Thoracic aorta (tissue), 2 donors: ENCODE results near the gene MRGPRF. TPM values are rescaled to one million over a fixed set of nuclear protein-coding genes. Genes with fewer than 3 reads are reported as not detected.

Source experiments
- ATAC-seq: fragments of 150-250 bp; one replicate; pipeline ENCODE4 v1.8.0; 2017; ENCODE audit warnings: low read depth; ENCODE audit not compliant: insufficient number of reproducible peaks, low FRiP score
- DNase-seq: peaks from one replicate; pipeline ENCODE4 v3.0.0-alpha.2; 2020; ENCODE audit warnings: low spot score
- H3K27ac ChIP-seq, 2 donors: fragments of 200-600 bp; sonication (generic); 1 replicate in 1 of 2; 2 replicates in 1 of 2; pipeline ENCODE4 v1.5.1; 2016; ENCODE audit warnings: mild to moderate bottlenecking in 2 of 2, moderate library complexity in 2 of 2
- H3K27me3 ChIP-seq: fragments of 200-600 bp; sonication (generic); replicated peaks from 2 replicates; pipeline ENCODE4 v1.6.0; 2016; ENCODE audit warnings: mild to moderate bottlenecking; ENCODE audit not compliant: insufficient read depth
- H3K36me3 ChIP-seq: fragments of 200-600 bp; sonication (generic); one replicate; pipeline ENCODE4 v1.5.1; 2016
- H3K4me1 ChIP-seq, 2 donors: fragments of 200-600 bp; sonication (generic); 1 replicate in 1 of 2; 2 replicates in 1 of 2; pipeline versions ENCODE4 v1.5.1 to v1.6.0; 2016; ENCODE audit warnings: low read depth in 2 of 2, mild to moderate bottlenecking in 1 of 2; ENCODE audit not compliant: control insufficient read depth in 1 of 2
- H3K4me3 ChIP-seq: fragments of 200-600 bp; sonication (generic); 2 replicates; pipeline ENCODE4 v1.5.1; 2016; ENCODE audit warnings: mild to moderate bottlenecking
- H3K9me3 ChIP-seq: fragments of 200-600 bp; sonication (generic); 2 replicates; pipeline ENCODE4 v1.5.1; 2016
- CTCF ChIP-seq: fragments of 200-600 bp; sonication (generic); IDR thresholded peaks from one replicate; pipeline ENCODE4 v1.5.1; 2019; ENCODE audit warnings: antibody characterized with exemption
- total RNA-seq, 2 donors: library from RNA; depleted of rRNA; stranded (reverse); fragments of >200 nt; gene quantifications; one replicate each; pipeline versions ENCODE4 v1.1.0 to v1.2.3, GENCODE V29; 2016

Gene MRGPRF
- total RNA-seq, 2 donors from 2014 or later = 67.5 to 171 TPM

GRCh38 chr11:69059985-69060384 is 46.9 kb upstream of the MRGPRF start:
- DNase-seq = no peak
- H3K27me3 ChIP-seq = no peaks in the 10 kb centered on the region
- no peak for ATAC-seq
- peaks cover 4 to 8% of the 10 kb centered on the region in 2 donors for H3K4me1 ChIP-seq
- H3K9me3 ChIP-seq = no peaks in the 10 kb centered on the region
- no peak overlapping the region for H3K4me3 ChIP-seq
- H3K36me3 ChIP-seq = peaks cover 36% of the 10 kb centered on the region
- no peak for TF ChIP-seq CTCF
- H3K27ac ChIP-seq = no peak overlapping the region

GRCh38 chr11:69059429-69059828 is 46.4 kb upstream of the MRGPRF start:
- H3K4me1 ChIP-seq = peaks cover 4 to 8% of the 10 kb centered on the region in 2 donors
- H3K36me3 ChIP-seq = peaks cover 36% of the 10 kb centered on the region
- TF ChIP-seq CTCF = no peak
- DNase-seq (no peak), ATAC-seq (no peak)
- no peak overlapping the region for H3K27ac ChIP-seq
- H3K4me3 ChIP-seq = no peak overlapping the region
- no peaks in the 10 kb centered on the region for H3K9me3 ChIP-seq
- no peaks in the 10 kb centered on the region for H3K27me3 ChIP-seq

- Histone ChIP-seq H3K9me3 (no peaks in the 10 kb centered on the region), H3K4me1 (peaks cover 4 to 9% of the 10 kb centered on the region in 2 donors), H3K36me3 (peaks cover 34% of the 10 kb centered on the region), H3K27me3 (no peaks in the 10 kb centered on the region), H3K27ac (no peak overlapping the region), H3K4me3 (no peak overlapping the region)
- ATAC-seq (no peak), DNase-seq (no peak)
- no peak for TF ChIP-seq CTCF
Observed at GRCh38 chr11:69058511-69059270, 45.6 kb upstream of the MRGPRF start.

GRCh38 chr11:69057801-69058200 is 44.8 kb upstream of the MRGPRF start:
- no peak overlapping the region for H3K27ac ChIP-seq
- TF ChIP-seq CTCF = no peak
- H3K27me3 ChIP-seq = no peaks in the 10 kb centered on the region
- no peak overlapping the region for H3K4me3 ChIP-seq
- no peak for DNase-seq
- peaks cover 4 to 17% of the 10 kb centered on the region in 2 donors for H3K4me1 ChIP-seq
- ATAC-seq = no peak
- no peaks in the 10 kb centered on the region for H3K9me3 ChIP-seq
- peaks cover 25% of the 10 kb centered on the region for H3K36me3 ChIP-seq

GRCh38 chr11:69057236-69057635 is 44.2 kb upstream of the MRGPRF start:
- Histone ChIP-seq H3K4me1 (peaks cover 4 to 23% of the 10 kb centered on the region in 2 donors), H3K9me3 (no peaks in the 10 kb centered on the region), H3K36me3 (peaks cover 23% of the 10 kb centered on the region), H3K27me3 (no peaks in the 10 kb centered on the region), H3K27ac (no peak overlapping the region), H3K4me3 (no peak overlapping the region)
- ATAC-seq (no peak), DNase-seq (no peak)
- no peak for TF ChIP-seq CTCF
